ENCODE data around the gene XIAP. TPM values are rescaled to one million over a fixed set of nuclear protein-coding genes. Genes with fewer than 3 reads are reported as not detected.

XIAP gene
- total RNA-seq, 1 donor from 2014 or later: 95.3 TPM

DNA sequence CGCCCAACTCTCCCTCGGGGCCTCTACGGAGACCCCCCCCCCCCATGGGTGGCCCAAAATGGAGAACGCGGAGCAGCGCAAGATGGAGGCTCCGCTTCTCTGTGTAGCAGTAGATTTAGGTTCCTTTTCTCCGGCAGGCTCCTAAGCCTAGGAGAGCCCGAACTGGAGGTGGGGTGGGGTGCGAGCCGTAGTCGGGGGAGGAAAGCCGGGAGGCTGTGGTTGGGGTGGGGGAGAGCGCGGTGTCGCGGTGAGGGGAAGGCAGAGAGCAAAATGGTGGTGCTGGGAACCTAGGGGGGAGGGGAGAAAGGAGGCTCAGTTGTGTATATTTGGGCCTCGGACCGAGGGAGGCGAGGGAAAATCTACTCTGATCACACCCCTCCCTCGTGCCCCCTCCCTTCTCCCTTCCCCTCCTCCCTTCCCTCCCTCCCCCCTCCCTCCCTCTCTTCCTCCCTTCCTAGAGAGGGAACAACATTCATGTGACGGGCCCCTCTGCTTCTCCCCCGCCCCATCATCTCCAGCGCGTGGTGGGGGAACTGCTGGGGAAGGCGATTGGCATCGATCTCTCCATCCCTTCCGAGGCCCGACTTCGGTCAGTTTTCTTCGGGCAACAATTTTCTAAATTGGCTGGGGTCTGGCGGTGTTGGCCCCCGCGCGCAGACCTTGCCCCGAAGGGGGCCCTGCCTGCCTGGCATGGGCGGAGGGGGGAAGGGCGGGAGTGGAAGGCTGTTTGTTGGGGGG lies 101.6 kb downstream of the XIAP start, which contains the start of gene STAG2:
STAG2 (plus strand) TSS at position 439 of the 738 bp plus-strand sequence. CDS start 60,922 bp downstream, outside the sequence.
- DNase-seq: peak; percentile 71

DNA sequence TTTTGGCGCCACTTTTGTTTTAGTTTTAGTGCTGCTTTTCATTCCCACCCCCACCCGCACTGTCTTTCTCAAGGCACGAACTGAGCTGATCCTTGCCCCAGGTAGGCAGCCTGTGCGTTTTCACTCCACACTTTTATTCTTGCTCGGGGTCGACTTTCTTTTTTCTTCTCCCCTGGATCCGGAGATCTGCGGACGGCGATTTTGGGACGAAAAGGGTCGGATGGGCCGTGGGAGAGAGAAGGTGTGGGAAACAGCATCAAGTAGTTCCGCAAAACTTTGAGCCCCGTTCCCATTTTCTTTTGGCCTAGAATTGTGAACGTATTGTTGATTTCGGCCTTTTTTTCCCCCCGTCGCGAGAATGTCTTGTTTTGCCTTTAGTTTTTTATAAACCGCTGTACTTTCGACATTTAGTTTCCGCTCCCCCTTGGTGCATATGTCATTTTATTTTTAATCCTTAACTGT lies 102.2 kb downstream of the XIAP start:
- peak; percentile 53 for DNase-seq

DNA sequence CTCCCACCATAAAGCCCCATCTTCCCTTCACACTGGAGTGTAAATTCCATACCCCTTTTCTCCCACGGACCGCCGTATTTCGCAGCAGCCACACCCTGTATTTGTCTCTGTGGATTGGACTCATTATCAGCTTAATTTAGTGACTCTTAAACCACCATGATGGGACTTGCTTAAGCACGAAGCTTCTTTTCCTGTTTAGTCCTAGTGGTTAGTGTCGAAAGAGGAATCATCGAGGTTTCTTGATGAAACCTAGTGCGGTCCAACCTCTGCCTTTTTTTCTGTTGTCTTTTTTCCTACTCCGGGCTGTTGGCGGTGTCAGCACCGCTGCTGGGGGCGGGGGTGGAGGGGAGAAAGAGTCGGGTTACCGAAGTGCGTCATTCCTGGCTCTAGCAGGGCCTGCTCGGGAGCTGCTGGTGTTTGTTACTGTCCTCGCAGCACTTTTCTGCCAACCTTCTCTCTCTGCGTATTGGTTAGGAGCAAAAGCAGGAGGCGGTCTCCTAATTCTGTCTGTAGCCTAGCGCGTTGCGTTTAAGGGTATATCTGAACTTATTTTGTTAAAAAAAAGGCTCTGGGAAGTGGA lies 103.0 kb downstream of the XIAP start:
- peak; percentile 80 for DNase-seq

Small RNA genes within 50 kb of the gene (small RNA-seq; reads per million reads assigned to genes)
- gene RF00019: not detected
- not detected for gene RN7SL190P
- not detected for gene RNU6-122P

Other genes with a start within 250 kb of the XIAP start
- gene THOC2, start 127.0 kb upstream of the XIAP start, total RNA-seq: 107 TPM
- gene STAG2, start 101.7 kb downstream of the XIAP start, total RNA-seq: 142 TPM